K562 (cell line): ENCODE measurements around the gene CRIM1.

Experiments used
- CSDE1 ChIP-seq, 2 experiments: fragments of 450-650 bp; IDR thresholded peaks; 2 replicates each; pipeline ENCODE4 v1.6.1; 2016; ENCODE audit warnings: mild to moderate bottlenecking in 1 of 2
- ZC3H4 ChIP-seq: sonication (generic); formaldehyde crosslinking; IDR thresholded peaks from 2 replicates; pipeline ENCODE4 v1.9.0; 2021; ENCODE audit warnings: missing genetic modification reagents, borderline replicate concordance
- ZNF408 ChIP-seq: fragments of 250-450 bp; sonication (Bioruptor Pico); IDR thresholded peaks from 2 replicates; pipeline ENCODE4 v1.4.0; 2020; ENCODE audit warnings: low read depth, mild to moderate bottlenecking, moderate library complexity
- TF ChIP-seq, protein P1 (sequence below), 3 experiments: IDR thresholded peaks in 2 of 3; conservative IDR thresholded peaks in 1 of 3; 2 replicates each; pipeline ENCODE4 v1.5.1; 2011 to 2012; ENCODE audit warnings: low read length in 3 of 3, mild to moderate bottlenecking in 3 of 3, control low read depth in 2 of 3, improper control_type of control experiment in 1 of 3, inconsistent platforms in 1 of 3, low read depth in 1 of 3, mixed read lengths in 1 of 3, moderate library complexity in 1 of 3; ENCODE audit not compliant: insufficient read depth in 2 of 3

- TF ChIP-seq, protein P1, sequence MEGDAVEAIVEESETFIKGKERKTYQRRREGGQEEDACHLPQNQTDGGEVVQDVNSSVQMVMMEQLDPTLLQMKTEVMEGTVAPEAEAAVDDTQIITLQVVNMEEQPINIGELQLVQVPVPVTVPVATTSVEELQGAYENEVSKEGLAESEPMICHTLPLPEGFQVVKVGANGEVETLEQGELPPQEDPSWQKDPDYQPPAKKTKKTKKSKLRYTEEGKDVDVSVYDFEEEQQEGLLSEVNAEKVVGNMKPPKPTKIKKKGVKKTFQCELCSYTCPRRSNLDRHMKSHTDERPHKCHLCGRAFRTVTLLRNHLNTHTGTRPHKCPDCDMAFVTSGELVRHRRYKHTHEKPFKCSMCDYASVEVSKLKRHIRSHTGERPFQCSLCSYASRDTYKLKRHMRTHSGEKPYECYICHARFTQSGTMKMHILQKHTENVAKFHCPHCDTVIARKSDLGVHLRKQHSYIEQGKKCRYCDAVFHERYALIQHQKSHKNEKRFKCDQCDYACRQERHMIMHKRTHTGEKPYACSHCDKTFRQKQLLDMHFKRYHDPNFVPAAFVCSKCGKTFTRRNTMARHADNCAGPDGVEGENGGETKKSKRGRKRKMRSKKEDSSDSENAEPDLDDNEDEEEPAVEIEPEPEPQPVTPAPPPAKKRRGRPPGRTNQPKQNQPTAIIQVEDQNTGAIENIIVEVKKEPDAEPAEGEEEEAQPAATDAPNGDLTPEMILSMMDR (IDR thresholded peaks at IDR 0.05 in 2 of 3, conservative IDR thresholded peaks at IDR 0.05 in 1 of 3; ENCODE audit: insufficient read depth in 2 of 3, low read depth in 1 of 3, low read length in 3 of 3): no peak
- no peak for TF ChIP-seq ZNF408 (CRISPR knock-in tag)
- no peak for TF ChIP-seq ZC3H4
- no peak for TF ChIP-seq CSDE1 (IDR thresholded peaks at IDR 0.05)
Observed at GRCh38 chr2:36330473-36331395, 24.8 kb upstream of the CRIM1 start.
